Thyroid gland (tissue), 4 donors: ENCODE measurements around the gene AGBL4.

Source experiments
- CTCF ChIP-seq, 6 experiments: fragments of 200-600 bp in 3 of 6; fragments of 450-650 bp in 3 of 6; sonication (generic) in 3 of 6; IDR thresholded peaks; one replicate each; pipeline ENCODE4 v1.5.1; 2016 to 2019; ENCODE audit warnings: antibody characterized with exemption in 6 of 6, mild to moderate bottlenecking in 2 of 6, inconsistent platforms in 1 of 6, moderate library complexity in 1 of 6
- POLR2A ChIP-seq, 2 donors: fragments of 450-650 bp; IDR thresholded peaks; one replicate each; pipeline ENCODE4 v1.6.1; 2017; ENCODE audit warnings: antibody characterized with exemption in 2 of 2, mild to moderate bottlenecking in 2 of 2, moderate library complexity in 1 of 2

- no peak for TF ChIP-seq CTCF (IDR thresholded peaks at IDR 0.05)
- TF ChIP-seq POLR2A (IDR thresholded peaks at IDR 0.05), result no peak
These were observed 1079.9 kb downstream of the AGBL4 start for GRCh38 chr1:48943826-48944225.
